Heart left ventricle (tissue), 16 donors: ENCODE measurements around the gene TRDMT1. TPM values are rescaled to one million over a fixed set of nuclear protein-coding genes. Genes with fewer than 3 reads are reported as not detected.

Experiments used
- ATAC-seq, 4 donors: fragments of 200-7000 bp; cut with Tn5 transposase; one replicate each; pipeline ENCODE4 v1.9.1; 2020 to 2022; ENCODE audit warnings: moderate library complexity in 4 of 4, mild to moderate bottlenecking in 3 of 4, moderate number of reproducible peaks in 1 of 4
- DNase-seq, 5 donors: peaks; one replicate each; pipeline ENCODE4 v3.0.0-alpha.2; 2020
- H3K27ac ChIP-seq, 12 donors: fragments of 200-600 bp; sonication (generic) in 4 of 12; one replicate each; pipeline versions ENCODE4 v1.5.0 to v1.8.0; 2016 to 2022; ENCODE audit warnings: mild to moderate bottlenecking in 2 of 12
- H3K27me3 ChIP-seq, 9 donors: fragments of 200-600 bp; sonication (generic) in 2 of 9; one replicate each; pipeline versions ENCODE4 v1.5.1 to v1.8.0; 2016 to 2022; ENCODE audit warnings: mild to moderate bottlenecking in 3 of 9
- H3K36me3 ChIP-seq, 9 donors: fragments of 200-600 bp; sonication (generic) in 2 of 9; one replicate each; pipeline versions ENCODE4 v1.5.0 to v1.8.0; 2018 to 2022; ENCODE audit warnings: mild to moderate bottlenecking in 2 of 9
- H3K4me1 ChIP-seq, 12 donors: fragments of 200-600 bp; sonication (generic) in 4 of 12; one replicate each; pipeline versions ENCODE4 v1.5.0 to v1.8.0; 2016 to 2022; ENCODE audit warnings: mild to moderate bottlenecking in 3 of 12
- H3K4me3 ChIP-seq, 12 donors: fragments of 200-600 bp; sonication (generic) in 4 of 12; one replicate each; pipeline versions ENCODE4 v1.5.0 to v1.8.0; 2017 to 2022; ENCODE audit warnings: mild to moderate bottlenecking in 9 of 12, moderate library complexity in 4 of 12
- H3K9me3 ChIP-seq, 12 donors: fragments of 200-600 bp; sonication (generic) in 4 of 12; one replicate each; pipeline versions ENCODE4 v1.5.0 to v1.8.0; 2016 to 2022; ENCODE audit warnings: mild to moderate bottlenecking in 1 of 12
- CTCF ChIP-seq, 12 donors: fragments of 200-600 bp; sonication (generic) in 4 of 12; IDR thresholded peaks; one replicate each; pipeline versions ENCODE4 v1.5.0 to v1.8.0; 2018 to 2022; ENCODE audit warnings: antibody characterized with exemption in 12 of 12, mild to moderate bottlenecking in 5 of 12
- POLR2A ChIP-seq, 2 donors: fragments of 450-650 bp; IDR thresholded peaks; one replicate each; pipeline ENCODE4 v1.6.1; 2017; ENCODE audit warnings: antibody characterized with exemption in 2 of 2, mild to moderate bottlenecking in 2 of 2, moderate library complexity in 2 of 2
- WGBS, 4 donors: extraction: QIAGEN DNeasy Blood & Tissue Kit in 2 of 4; methylation state at CpG; one replicate each; pipeline versions ENCODE4 v1.1.5 to v1.1.7; 2013 to 2018; 5-methylcytosine and 5-hydroxymethylcytosine counted together
- intact Hi-C, 10 donors: fragments of 100-400 bp; cut with DNase I; formaldehyde crosslinking; loops; one replicate each; pipeline versions ENCODE4 v1.11.1 to v1.14.2; 2022
- polyA plus RNA-seq, 2 donors: library from polyadenylated mRNA; stranded (reverse); fragments of 200-250 nt; gene quantifications; one replicate each; pipeline ENCODE4 v1.2.3, GENCODE V29; 2013
- total RNA-seq, 9 donors: library from RNA; depleted of rRNA in 2 of 9; stranded (reverse); fragments of >200 nt in 2 of 9; fragmentation: NEBNext Ultra II Directional in 3 of 9; extraction: Animal tissue kit (Norgen Biotek cat#: 25700) in 3 of 9; gene quantifications; one replicate each; pipeline versions ENCODE4 v1.1.0 to v1.2.4, GENCODE V29; 2016 to 2023
- donor health status: ischemic (EF 13 %, LVEDD 7.1; RV severe dilation, severe dysfunction).
- donor health status: healthy with polysubstance abuse.
- donor health status: DM: no; HTN: yes; CAD: no.
- donor health status: DM: no; HTN: no; CAD: no.
- donor health status: ischemic (EF 25% LVEDD 6.9; RV normal size, moderate dysfunction).
- donor health status: ischemic (EF 25% LVEDD 5.7; RV mildly dilated, moderate dysfunction).
- donor health status: healthy.
- donor health status: DM: yes; HTN: yes; CAD: no.
- donor health status: ischemic (EF 35%, LVEDD 5.7; RV mildly dilated, moderate dysfunction).
- donor health status: nonischemic (EF 11% LVEDD 7.7; RV severe dilation, severe dysfunction).
- donor health status: DM: yes; HTN: yes; CAD: no.
- donor health status: PGD.
- donor health status: ischemic (EF 29% LVEDD 5.4; RV normal size, mild dysfunction).
- donor health status: nonischemic (EF 23%, LVEDD 6.1; RV moderate dilation, normal function).

TRDMT1 gene
- total and polyA plus RNA-seq, 11 donors = 1.8 to 6.0 (median 3.5) TPM

- Histone ChIP-seq H3K4me3 (no peak overlapping the region), H3K9me3 (peaks cover 0 to 4% (median 0%) of the 10 kb centered on the region in 12 donors), H3K27ac (no peak overlapping the region), H3K36me3 (no peaks in the 10 kb centered on the region), H3K4me1 (no peaks in the 10 kb centered on the region), H3K27me3 (no peaks in the 10 kb centered on the region)
- WGBS, 4 donors = 81 to 92% (median 84%) methylated on average over 2 of the region's 2 CpGs
- intact Hi-C loops = no loop called here
- no peak for DNase-seq
- ATAC-seq = no peak
- TF ChIP-seq POLR2A (IDR thresholded peaks at IDR 0.05) (no peak), CTCF (IDR thresholded peaks at IDR 0.05) (no peak)
Measured at GRCh38 chr10:17162828-17163227, 38.6 kb downstream of the TRDMT1 start.

- ATAC-seq (no peak), DNase-seq (no peak)
- TF ChIP-seq CTCF (IDR thresholded peaks at IDR 0.05) = no peak
- no peak for TF ChIP-seq POLR2A (IDR thresholded peaks at IDR 0.05)
- no peaks in the 10 kb centered on the region for H3K36me3 ChIP-seq
- no peak overlapping the region for H3K4me3 ChIP-seq
- H3K27ac ChIP-seq = no peak overlapping the region
- no peaks in the 10 kb centered on the region for H3K4me1 ChIP-seq
- 62 to 76% (median 63%) methylated on average over 3 of the region's 3 CpGs for WGBS, 4 donors
- intact Hi-C loops = no loop called here
- H3K9me3 ChIP-seq = peaks cover 0 to 4% (median 0%) of the 10 kb centered on the region in 12 donors
- no peaks in the 10 kb centered on the region for H3K27me3 ChIP-seq
Measured at GRCh38 chr10:17161775-17162174, 39.7 kb downstream of the TRDMT1 start.

- Histone ChIP-seq H3K27ac (no peak overlapping the region), H3K36me3 (peaks cover 0 to 5% (median 0%) of the 10 kb centered on the region in 9 donors), H3K27me3 (no peaks in the 10 kb centered on the region), H3K4me1 (no peaks in the 10 kb centered on the region), H3K4me3 (no peak overlapping the region), H3K9me3 (no peaks in the 10 kb centered on the region)
- intact Hi-C loops = no loop called here
- 79 to 91% (median 81%) methylated on average over 2 of the region's 2 CpGs for WGBS, 4 donors
- DNase-seq (no peak), ATAC-seq (no peak)
- TF ChIP-seq POLR2A (IDR thresholded peaks at IDR 0.05) (no peak), CTCF (IDR thresholded peaks at IDR 0.05) (no peak)
Measured at GRCh38 chr10:17157024-17157423, 44.4 kb downstream of the TRDMT1 start.

GRCh38 chr10:17155826-17156225, 45.6 kb downstream of the TRDMT1 start:
- DNase-seq = no peak
- no peaks in the 10 kb centered on the region for H3K9me3 ChIP-seq
- H3K27ac ChIP-seq = no peak overlapping the region
- no peaks in the 10 kb centered on the region for H3K27me3 ChIP-seq
- no peak for ATAC-seq
- TF ChIP-seq POLR2A (IDR thresholded peaks at IDR 0.05) (no peak), CTCF (IDR thresholded peaks at IDR 0.05) (no peak)
- H3K4me1 ChIP-seq = no peaks in the 10 kb centered on the region
- H3K36me3 ChIP-seq = peaks cover 0 to 5% (median 0%) of the 10 kb centered on the region in 9 donors
- no peak overlapping the region for H3K4me3 ChIP-seq
- intact Hi-C loops = no loop called here
